Activated T-cell treated with anti-CD3 and anti-CD28 coated beads for 24 hours (primary cell): ENCODE results near the gene WFDC1.
"Not testable (repeated sequence)": the region's sequence is repeated elsewhere in the genome, so short reads cannot be mapped to it uniquely, and the experiment has no call there.

Experiments
- DNase-seq: peaks from one replicate; pipeline ENCODE4 v3.0.0-alpha.2; 2020; ENCODE audit warnings: low read depth

The WFDC1 gene

DNA sequence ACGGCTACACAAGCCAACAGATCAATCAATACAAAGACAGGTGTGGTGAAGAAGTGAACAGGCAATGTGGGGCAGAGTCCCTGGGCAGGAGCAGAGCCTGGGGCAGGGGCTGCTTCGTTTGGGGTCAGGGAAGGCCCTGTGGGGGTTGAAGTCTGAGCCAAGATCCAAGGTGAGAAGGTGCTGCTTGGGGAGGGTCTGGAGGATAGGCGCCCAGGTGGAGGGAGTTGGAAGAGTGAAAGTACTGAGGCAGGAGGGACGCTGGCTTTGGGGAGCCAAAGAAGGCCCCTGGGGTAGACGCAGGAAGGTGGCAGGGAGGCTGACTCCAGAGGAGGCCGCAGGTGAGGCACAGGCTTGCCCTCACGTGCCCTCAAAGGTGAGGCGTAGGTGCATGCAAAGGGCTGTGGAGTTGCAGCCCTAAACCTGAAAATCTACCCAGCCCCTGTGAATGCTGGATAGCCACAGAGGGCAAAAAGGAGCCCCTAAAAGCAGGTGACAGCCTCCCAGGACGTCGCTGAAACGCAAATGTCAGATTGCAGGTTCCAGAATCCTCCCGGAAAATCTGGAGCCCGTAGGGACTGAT is 33.3 kb downstream of the WFDC1 start:
- no peak for DNase-seq

GRCh38 chr16:84329016-84329415 is 34.3 kb downstream of the WFDC1 start:
- no peak for DNase-seq

DNA sequence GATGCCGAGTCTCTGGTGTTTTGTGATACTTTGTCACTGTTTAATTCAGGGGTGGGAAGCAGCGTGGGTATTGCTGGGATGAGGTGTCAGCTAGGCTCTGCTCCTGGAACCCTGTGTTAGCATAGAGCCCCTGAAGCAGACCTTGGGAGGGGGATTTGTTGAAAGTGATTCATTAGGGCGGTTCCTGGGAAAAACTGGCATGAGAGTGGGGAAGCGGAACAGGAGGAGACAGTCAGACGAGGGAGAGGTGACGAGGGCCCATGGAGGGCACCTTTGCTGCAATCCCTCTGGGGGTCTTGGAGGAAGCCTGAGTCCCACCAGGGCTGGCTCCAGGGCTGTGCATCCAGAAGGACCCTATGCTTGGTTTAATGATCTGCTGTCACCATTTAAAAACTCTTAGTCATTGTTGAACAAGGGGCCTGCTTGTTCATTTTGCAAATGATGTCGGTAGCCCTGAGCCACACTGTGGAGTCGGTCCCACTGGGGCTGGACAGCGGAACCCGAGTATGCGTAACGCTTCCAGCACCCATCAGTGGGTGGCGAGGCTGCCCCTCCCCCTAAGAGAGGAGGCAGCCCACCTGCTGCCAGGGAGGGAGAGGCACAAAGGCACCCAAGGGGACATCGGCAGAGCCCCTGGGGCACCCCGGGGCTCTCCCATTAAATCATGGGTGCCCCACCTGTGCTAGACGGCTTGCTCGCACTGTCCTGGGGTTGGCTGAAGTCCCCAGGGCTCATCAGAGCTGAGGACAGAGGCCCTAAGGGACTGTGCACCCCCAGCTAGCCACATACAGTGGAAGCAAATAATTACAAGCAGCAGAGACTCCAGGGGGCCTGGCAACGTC is 35.4 kb downstream of the WFDC1 start:
- DNase-seq: no peak

DNA sequence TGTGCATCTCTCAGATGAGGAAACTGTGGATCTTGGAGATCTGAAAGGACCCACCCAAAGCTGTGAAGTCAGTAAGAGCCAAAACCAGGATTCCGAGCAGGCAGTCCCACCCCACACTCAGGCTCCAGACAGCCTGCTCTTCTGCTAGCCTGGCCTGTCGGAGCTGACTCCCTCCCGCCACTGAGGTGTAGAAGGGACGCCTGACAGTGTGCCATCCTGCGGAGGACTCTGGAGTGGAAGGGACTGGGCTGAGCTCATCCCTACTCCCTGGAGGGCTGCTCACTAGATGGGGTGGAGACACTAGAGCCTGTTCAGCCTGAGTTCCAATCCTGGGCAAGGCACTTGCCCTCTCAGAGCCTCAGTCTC is 36.0 kb downstream of the WFDC1 start:
- no peak for DNase-seq

DNA sequence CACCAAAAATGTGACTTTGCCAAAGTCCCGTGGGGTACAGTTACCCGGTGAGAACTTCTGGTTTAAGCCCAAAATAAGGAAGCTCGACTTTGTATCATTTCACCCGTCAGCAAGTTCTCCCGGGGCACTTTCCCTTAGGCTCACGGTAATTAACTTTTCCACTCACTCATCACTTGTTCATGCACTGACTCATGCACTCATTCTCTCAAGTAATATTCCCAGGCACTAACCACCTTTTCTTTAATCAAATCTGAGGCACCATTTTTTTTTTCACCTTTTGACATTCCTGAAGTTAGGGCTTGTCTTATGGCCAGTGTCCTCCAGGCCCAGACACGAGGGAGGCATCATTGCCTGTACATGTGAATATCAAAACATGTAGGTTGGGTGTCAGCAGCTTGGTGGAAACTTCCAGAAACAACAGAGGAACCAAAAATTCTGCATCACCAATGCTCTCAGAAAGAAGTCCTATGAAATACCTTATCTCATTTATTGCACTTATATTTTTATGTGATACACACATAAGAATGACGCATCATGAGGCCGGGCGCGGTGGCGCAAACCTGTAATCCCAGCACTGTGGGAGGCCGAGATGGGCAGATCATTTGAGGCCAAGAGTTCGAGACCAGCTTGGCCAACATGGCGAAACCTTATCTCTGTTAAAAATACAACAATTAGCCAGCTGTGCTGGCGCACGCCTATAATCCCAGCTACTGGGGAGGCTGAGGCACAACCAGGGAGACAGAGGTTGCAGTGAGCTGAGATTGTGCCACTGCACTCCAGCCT is 37.5 kb downstream of the WFDC1 start:
- no peak for DNase-seq

GRCh38 chr16:84332975-84333684 is 38.5 kb downstream of the WFDC1 start:
- no peak for DNase-seq

- DNase-seq: no peak
These were observed 39.4 kb downstream of the WFDC1 start for GRCh38 chr16:84334058-84334457.

DNA sequence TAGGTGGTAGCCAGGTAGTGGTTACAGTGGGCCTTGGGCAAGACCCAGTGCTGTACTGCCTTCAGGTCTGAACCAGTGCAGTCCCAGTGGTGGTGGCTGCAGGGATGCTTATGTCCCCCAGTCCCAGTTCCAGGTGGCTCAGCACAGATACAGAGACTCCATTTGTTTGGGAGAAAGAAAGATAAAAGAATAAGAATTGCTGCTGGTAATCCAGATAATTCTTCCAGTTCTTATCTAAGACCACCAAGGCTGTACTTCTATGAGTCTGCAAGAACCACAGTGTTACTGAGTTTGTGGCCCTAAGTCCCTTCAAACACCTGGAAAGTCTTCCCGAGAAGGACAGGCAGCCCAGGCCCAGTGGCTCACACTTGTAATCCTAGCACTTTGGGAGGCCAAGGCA is 39.8 kb downstream of the WFDC1 start:
- no peak for DNase-seq

GRCh38 chr16:84337236-84337635 is 42.6 kb downstream of the WFDC1 start:
- DNase-seq: not testable (repeated sequence)

DNA sequence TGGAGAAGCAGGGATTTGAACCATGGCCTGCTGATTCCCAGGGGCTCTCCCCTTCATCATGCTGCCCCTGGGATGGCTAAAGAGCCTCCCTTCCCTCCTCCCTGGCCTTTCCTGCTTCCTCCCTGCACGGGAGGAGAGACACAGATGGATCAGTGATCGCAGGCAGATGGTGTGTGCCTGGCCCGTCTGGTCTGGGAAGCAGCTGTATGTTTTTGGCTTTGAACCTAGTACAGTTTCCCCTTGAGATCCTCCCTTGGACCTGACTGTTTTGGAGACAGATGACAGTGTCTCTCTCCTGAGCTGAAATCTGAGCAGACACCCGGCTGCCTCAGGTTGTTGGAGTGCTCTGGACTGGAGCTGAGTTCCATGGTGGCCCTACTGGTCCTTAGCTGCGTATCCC is 44.6 kb downstream of the WFDC1 start:
- no peak for DNase-seq

GRCh38 chr16:84339766-84340165 is 45.1 kb downstream of the WFDC1 start:
- no peak for DNase-seq

- DNase-seq: no peak
These were observed 45.8 kb downstream of the WFDC1 start for GRCh38 chr16:84340325-84341040.

DNA sequence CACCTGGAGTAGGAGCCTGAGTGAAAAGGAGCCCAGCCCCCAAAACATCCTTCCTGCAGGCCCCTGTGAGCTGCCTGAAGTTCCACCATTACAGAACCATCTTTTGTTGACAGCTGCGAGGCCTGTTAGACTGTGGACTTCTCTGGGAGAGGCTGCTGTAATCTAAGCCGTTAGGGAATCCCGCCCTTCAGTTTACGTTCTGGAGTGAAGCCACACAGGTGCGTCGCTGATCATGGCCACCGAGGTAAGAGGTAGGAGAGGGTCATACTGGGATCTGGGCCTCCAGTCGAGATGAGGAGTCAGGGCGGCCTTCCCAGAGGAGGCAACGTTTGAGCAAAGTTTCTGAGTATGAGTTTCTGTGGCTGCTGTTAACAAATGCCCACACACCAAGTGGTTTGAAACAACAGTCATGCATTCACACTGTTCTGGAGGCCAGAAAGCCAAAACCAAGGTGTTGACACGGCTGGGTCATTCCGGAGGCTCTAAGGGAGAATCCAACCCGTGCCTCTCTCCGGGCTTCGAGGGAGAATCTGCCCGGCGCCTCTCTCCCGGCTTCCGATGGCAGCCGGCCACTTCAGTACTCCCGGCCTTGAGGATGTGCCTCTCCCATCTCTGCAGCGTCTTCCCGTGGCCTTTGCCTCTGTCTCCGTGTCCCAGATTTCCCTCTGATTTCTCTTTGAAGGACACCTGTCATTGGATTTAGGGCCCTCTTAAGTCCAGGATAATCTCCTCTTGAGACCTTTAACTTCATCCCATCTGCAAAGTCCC is 47.0 kb downstream of the WFDC1 start:
- DNase-seq: no peak

- not testable (repeated sequence) for DNase-seq
These were observed 49.1 kb downstream of the WFDC1 start for GRCh38 chr16:84343800-84344199.

- no peak for DNase-seq
These were observed 50.1 kb downstream of the WFDC1 start for GRCh38 chr16:84344781-84345180.

DNA sequence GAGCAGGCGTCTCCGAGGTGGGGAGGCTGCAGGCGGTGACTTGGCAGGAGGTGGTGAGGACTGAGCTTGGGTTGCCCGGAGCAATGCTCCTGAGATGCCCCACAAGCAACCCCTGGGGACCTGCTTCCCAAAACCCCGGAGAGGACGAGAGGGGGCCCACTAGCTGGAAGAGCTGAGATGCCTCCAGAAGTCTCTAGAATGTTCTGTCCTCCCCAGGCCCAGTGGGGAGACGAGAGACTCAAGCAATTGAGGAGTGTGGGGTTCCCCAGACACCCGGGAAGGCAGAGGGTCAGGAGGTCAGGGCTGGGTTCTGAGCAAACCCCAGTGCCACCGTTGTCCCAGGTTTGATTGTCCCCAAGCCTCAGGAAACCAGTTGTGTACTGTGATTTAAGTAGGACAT is 52.5 kb downstream of the WFDC1 start:
- DNase-seq: no peak

DNA sequence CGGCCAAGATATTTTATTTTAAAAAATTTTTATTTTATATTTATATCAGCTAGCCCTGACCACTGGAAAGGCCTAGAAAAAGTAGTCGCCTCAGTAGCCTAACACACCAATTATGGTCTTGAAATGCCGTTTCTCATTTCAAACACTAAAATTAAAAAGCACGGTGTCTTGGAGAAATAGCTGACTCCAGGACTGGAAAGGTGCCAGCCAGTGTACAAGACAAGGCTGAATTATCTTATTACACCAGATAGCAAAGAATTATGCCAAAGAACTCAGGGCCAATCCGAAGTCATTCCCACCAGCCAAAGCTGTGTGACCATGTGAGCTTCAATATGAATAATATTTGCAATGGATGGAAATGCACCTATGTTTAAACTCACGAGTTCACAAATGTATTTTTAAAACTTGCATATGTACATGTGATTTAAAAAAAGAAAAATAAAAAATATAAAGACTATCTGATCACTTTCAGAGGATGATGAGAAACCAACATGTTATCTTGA is 53.8 kb downstream of the WFDC1 start:
- DNase-seq: no peak

- DNase-seq: no peak
These were observed 55.4 kb downstream of the WFDC1 start for GRCh38 chr16:84349862-84350684.

- DNase-seq: no peak
These were observed 56.2 kb downstream of the WFDC1 start for GRCh38 chr16:84350685-84351400.
